DLD1 (cell line): ENCODE measurements around the gene SUCLG2.
"Not testable (repeated sequence)": the region's sequence is repeated elsewhere in the genome, so short reads cannot be mapped to it uniquely, and the experiment has no call there.

Experiments
- in situ Hi-C: cut with HindIII; loops from 2 replicates; pipeline ENCODE4 v1.10.0; 2017; ENCODE audit warnings: low sequenced_read_pairs

Gene SUCLG2

DNA sequence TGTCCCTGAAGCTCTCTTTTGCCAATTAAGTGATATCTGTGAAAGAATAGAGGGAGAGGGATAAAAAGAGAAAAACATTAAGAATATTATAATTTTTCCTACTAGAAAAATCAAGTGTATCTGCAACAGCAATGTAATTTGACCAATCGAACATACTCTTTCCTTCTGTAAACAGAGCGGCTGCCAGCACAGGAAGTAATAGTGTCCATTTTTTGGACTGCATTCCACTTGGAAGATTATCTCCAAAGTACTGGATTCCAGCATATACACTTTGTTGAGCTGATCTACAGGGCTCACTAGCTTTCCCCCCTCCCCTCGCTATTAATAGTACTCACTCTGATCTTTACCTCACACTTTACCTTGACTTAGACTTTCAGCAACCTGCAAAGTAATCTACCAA lies 90.4 kb downstream of the SUCLG2 start:
- in situ Hi-C loops: no loop called here

DNA sequence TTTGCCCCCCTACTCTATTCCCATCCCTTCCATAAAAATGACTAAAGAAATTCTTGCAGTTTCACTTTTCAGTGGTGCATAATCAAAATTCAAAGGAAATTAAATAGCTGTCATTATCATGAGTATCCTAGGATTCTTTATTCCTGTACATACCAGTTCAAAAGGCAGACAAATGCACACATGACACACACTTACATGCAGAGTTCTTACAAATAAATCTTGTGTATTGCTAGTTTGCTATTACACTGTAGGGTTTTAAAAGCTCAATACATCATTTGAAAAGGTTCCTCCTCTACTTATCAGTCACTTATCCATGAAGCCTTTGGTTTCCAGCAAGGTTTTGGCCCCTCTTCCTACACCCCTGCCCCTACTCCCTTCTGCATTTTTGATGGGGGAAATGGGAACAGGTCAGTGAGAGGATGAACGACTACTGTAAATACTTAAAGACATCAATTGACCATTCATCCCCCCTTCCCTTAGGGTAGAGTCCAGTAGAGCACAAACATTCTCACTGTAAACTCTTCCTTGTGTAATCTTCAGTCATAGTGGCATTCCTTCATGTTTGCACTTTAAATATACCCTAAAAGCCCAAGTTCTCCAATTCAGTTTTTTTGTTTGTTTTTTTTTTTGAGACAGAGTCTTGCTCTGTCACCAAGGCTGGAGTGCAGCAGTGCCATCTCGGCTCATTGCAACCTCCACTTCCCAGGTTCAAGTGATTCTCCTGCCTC lies 92.6 kb downstream of the SUCLG2 start:
- in situ Hi-C loops: no loop called here

DNA sequence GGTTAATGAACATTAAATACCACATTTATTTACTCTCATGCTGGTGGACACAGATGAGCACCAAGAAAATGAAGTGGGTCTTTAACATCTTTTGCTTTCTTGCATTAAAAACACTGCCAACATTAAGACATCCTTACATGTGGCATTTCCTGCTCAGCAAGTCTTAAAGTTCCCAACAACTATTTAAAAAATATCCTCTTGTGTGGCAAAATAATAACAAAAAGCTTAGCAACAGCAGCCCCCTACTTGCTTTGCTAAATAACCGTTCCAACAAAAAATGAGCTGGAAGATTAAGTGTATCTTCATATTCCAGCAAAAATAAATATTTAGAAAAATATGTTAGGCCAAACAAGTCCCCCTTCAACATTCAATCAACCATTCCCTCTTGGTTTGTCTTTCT lies 93.1 kb downstream of the SUCLG2 start:
- in situ Hi-C loops: no loop called here

DNA sequence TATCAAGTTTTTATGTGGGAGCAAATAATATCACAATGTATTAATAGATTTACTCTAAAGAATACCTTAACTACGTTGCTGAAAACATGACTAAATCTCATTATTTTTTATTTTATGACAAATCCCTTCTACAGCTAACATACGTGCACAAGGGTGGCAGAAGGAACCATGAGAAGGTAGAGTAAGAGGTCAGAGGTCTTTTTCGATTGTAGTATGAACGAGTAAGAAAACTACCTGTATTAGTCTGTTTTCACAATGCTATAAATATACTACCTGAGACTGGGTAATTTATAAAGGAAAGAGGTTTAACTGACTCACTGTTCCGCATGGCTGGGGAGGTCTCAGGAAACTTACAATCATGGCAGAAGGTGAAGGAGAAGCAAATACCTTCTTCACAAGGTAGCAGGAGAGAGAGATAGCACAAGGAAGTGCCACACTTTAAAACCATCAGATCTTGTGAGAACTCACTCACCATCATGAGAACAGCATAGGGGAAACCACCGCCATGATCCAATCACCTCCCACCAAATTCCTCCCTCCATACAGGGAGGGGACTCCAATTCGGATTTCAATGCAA lies 95.3 kb downstream of the SUCLG2 start:
- in situ Hi-C loops: no loop called here

DNA sequence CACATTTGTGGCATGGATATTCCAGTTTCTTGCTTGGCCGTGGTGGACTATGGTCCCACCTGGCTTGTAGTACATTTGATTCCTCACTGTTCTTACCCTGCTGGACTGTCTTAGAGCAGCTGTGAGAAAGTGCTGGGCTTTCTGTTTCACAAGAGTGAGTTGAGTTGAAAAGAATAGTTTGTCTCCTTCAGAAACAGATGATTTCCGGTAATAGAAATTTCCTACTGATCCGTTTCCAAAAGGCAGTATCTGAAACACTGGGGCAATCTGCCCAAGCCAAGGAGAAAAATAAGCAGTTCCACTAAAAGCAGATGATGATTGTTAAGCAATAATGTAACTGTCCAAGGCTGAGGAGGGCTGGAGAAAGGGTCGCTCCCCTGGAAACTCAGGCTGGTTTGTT lies 96.0 kb downstream of the SUCLG2 start:
- in situ Hi-C loops: no loop called here

DNA sequence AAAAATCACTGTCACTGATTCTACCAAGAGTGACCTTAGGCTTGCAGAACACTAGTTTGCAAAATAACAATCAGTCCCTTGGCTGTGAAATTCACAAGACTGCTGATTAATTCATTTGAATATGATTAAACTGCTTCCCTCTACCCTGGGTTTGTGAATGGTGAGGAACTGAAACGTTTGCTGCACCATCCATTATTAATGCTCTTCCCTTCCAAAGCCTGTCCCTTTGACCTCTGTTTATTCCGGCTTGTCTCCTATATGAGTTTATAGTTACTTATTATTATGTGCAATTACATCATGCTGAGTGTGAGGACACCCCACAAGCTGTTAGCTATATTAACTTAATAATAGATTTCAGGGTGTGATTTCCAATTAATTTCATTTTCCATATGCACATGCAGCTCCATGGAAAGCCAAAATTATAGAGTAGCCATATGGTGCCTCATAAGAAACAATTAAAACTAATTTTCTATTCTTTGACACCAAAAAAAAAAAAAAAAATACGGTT lies 96.5 kb downstream of the SUCLG2 start:
- in situ Hi-C loops: no loop called here

DNA sequence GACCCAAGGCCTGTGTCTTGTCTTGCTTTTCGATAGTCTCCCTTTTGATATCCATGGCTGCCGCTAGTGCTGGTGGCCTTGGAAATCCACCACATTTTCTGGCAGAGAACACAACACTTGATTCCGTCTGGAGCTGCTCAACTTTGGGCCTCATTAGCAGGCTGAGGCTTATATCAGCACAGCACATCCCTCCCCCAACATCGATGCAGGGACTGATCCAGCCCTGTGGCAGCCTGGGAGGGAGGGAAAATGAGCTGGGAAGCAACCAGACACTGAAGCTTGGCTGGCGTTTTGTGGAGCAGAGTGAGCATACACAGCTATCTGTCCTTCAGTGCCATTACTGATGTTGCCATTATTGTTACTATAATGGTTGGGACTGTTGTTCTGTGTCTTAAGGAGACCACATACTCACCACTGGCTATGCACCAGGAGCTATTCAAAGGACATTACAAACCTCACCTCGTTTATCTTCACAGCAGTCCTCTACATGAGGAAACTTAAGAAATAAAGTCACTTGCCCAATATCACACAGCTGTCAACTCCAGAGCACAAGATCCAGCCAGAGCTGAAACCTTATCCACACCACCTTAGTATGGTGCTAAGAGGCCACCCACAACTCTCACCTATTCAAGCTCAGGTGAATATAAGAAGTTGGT lies 102.9 kb downstream of the SUCLG2 start:
- in situ Hi-C loops: no loop called here

DNA sequence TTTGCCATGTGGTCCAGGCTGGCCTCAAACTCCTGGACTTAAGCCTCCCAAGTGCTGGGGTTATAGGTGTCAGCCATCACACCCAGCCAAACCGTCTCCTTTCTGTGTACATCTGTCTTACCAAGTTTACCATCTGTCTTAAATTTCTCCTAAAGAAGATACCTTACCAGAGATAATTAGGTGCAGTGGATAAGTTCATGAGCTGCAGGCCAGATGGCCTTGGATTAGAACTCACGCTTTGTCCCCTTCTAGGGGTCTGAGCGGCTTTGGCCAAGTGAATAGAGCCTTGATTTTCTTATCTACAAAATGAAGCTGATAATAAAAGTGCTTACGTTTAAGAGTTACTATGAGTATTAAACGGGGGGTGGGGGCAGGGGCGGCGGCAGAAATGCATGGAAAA lies 103.9 kb downstream of the SUCLG2 start:
- in situ Hi-C loops: no loop called here

DNA sequence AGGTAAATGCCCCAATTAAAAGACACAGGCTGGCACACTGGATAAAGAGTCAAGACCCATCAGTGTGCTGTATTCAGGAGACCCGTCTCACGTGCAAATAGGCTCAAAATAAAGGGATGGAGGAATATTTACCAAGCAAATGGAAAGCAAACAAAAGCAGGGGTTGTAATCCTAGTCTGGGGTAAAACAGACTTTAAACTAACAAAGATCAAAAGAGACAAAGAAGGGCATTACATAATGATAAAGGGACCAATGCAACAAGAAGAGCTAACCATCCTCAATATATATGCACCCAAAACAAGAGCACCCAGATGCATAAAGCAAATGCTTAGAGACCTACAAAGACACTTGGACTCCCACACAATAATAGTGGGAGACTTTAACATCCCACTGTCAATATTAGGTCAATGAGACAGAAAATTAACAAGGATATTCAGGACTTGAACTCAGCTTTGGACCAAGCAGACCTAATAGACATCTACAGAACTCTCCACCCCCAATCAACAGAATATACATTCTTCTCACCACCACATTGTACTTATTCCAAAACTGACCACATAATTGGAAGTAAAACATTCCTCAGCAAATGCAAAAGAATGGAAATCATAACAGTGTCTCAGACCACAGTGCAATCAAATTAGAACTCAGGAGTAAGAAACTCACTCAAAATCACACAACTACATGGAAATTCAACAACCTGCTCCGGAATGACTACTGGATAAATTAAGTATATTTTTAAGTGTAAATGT lies 111.7 kb downstream of the SUCLG2 start:
- in situ Hi-C loops: not testable (repeated sequence)

DNA sequence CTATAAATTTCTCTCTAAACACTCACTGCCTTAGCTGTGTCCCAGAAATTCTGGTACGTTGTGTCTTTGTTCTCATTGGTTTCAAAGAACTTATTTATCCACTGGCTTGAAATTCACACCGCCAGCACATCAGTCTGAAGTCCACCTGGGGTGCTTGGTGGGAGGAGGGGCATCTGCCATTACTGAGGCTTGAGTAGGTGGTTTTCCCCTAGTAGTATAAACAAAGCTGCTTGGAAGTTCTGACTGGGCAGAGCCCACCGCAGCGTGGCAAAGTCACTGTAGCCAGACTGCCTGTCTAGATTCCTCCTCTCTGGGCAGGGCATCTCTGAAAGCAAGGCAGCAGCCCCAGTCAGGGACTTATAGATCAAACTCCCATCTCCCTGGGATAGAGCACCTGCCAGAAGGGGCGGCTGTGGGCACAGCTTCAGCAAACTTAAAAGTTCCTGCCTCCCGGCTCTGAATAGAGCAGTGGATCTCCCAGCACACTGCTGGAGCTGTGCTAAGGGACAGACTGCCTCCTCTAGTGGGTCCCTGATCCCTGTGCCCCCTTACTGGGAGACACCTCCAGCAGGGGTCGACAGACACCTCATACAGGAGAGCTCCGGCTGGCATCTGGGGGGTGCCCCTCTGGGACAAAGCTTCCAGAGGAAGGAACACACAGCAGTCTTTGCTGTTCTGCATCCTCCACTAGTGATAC lies 114.1 kb downstream of the SUCLG2 start:
- in situ Hi-C loops: no loop called here

DNA sequence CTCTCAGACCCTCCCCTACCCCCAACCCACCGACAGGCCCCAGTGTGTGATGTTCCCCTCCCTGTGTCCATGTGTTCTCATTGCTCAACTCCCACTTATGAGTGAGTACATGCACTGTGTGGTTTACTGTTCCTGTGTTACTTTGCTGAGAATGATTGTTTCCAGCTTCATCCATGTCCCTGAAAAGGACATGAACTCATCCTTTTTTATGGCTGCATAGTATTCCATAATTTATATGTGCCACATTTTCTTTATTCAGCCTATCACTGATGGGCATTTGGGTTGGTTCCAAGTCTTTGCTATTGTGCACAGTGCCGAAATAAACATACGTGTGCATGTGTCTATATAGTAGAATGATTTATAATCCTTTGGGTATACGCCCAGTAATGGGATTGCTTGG lies 117.2 kb downstream of the SUCLG2 start:
- in situ Hi-C loops: not testable (repeated sequence)

DNA sequence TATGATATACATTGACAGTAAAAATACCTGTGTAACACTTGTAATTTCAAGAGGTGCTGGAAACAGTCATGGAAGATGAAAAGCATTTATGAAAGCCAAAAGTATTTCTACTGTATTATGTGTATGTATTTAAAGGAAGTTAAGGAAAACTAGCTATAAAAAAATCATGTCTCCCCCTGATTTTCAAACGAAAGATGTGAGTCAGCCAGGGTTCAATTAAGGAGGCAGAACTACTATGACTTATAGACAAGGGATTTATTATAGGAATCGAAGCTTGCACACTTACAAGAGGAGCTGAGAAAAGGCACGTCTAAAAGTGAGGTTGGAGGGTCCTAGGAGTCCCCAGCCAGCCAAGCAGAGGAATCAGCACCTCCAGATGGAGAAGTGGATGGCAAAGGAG lies 119.4 kb downstream of the SUCLG2 start:
- in situ Hi-C loops: no loop called here

DNA sequence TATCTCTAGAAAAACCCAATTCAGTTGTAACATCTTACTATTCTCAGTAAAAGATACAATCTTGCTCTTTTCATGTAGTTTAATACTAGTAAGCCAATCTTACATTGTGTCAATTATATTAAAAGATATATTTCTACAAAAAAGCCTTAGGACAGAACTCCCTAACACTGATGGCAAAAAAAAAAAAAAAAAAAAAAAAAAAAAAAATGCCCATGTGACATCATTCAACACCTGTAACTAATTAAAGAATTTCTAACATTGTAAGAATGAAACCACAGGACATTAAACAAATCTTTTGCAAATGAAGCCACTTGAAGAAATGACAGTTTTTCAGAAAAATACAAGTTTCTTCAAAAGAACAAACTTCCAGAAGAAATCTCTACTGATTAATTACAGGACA lies 119.8 kb downstream of the SUCLG2 start:
- in situ Hi-C loops: no loop called here

DNA sequence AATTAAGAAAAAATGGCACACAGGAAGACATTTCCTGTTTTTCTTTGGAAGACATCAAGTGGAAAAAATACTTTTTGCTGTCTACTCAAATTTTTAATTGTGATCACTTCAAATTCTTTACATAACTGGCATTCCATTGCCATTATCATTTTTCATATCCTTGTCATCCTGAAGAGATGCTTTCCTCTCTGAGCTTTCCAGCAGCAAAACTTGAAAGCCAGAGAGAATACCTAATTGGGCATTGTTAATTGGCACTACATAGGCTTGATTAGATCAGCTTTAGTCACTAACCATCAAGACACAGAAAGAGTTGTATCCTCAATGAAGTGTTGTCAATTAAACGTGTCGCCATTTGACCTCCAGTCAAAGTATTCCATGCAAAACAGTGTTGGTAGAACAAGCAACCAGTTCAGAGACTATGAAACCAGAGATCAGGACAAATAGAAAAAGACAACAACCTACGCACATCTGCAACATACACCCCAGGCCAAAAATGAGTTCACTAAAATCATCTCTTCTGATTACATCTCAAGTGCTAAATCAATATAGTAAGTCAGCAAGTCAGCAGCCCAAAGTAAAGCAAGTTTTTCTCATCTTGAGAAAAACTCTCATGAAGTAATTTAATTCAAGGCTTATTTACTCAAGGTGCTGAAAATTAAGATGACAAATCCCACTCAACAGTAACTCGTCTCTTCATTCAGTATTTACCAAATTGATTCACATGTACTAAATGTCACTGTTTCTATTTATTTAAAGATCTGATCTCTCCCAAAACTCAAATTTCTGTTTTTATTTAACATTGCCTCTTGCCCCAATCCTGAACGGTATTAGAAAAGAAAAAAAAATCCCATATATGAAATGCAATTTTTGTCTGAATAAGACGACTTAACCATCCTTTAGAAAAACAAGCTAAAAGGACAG lies 123.0 kb downstream of the SUCLG2 start:
- in situ Hi-C loops: no loop called here

DNA sequence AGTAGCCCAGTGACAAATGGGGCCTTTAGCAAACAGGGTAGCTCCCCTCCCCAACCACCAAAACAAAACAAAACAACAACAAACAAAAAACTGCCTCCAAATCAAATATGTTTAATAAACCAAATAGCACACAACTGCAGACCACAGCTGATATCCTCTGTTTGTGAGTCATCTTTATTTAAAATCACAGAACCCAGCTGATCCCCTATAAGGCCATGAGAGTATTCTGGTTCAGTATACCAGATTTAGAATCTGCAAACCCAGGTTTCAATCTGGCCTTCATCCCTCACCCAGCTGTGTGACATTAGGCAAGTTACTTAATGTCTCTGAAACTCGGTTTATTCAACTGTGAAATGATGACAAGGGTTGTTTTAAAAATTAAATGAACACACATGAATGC lies 124.5 kb downstream of the SUCLG2 start:
- in situ Hi-C loops: no loop called here

DNA sequence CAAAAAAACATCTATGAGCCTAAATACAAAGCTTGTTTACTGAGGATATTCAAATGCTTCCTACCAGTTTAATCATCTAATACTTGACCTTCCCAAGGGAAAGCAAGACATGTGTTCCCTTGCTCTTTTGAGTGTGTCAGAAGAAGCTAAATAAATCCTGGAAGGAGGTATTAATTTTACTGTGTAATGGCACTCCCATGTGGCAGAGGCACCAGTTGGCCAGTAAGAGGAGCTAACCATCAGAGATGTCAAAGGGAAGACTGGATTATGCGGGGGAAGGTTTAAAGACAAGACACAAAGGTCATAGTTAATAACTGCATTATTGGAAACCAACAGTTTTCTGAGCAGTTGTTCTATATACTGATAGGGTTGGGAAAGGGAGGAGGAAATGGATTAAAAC lies 125.1 kb downstream of the SUCLG2 start:
- in situ Hi-C loops: no loop called here

DNA sequence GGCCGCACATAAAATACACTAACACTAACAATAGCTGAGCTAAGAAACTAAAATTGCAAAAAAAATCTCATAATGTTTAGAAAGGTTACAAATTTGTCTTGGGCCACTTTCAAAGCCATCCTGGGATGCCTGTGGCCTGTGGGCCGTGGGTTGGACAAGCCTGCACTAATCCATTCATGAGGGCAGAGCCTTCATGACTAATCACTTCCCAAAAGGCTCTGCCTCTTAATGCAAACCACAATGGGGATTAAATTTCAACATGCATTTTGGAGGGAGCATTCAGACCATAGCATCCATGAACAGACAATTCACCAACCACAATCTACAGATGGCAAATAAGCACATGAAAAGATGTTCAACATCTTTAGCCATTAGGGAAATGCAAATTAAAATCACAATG lies 128.2 kb downstream of the SUCLG2 start:
- in situ Hi-C loops: no loop called here

DNA sequence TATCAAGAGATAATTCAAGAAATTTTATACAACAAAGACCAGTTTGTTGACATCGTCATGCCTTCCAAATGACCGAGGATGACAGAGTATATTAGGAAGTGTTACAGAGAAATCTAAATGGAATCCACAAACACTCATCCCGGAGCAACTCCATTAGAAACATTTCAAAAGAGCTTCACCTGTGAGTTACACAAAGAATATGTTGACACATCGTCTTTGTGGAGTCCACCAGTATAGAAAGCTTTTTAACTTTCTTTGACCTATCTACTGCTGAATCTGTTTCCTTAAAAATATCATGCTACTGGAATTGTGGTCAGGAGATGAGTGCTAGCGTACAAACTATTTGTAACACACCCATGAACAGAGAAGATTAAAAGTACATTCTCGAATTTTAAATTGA lies 130.4 kb downstream of the SUCLG2 start:
- in situ Hi-C loops: no loop called here

DNA sequence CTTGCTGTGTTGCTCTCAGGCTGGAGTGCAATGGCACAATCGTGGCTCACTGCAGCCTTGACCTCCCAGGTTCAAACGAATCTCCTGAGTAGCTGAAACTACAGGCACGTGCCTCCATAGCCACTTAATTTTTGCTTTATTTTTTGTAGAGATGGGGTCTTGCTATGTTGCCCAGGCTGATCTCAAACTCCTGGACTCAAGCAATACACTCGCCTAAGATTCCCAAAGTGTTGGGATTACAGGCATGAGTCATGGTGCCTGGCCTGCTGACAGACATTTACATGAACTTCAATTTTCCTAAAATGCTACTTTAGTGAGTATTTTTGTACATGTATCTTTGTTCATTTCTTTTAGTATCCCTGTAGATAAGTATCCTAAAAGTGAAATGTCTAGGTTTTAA lies 132.3 kb downstream of the SUCLG2 start:
- in situ Hi-C loops: no loop called here
